Fibroblast of skin of right quadriceps (primary cell): ENCODE results near the gene SLC6A19.
A peak's percentile ranks its signal among the peaks of the same experiment; 100 is the strongest.
"Not testable (repeated sequence)": the region's sequence is repeated elsewhere in the genome, so short reads cannot be mapped to it uniquely, and the experiment has no call there.

Source experiments
- DNase-seq: peaks from one replicate; pipeline ENCODE4 v3.0.0-alpha.2; 2013

SLC6A19 gene

DNA sequence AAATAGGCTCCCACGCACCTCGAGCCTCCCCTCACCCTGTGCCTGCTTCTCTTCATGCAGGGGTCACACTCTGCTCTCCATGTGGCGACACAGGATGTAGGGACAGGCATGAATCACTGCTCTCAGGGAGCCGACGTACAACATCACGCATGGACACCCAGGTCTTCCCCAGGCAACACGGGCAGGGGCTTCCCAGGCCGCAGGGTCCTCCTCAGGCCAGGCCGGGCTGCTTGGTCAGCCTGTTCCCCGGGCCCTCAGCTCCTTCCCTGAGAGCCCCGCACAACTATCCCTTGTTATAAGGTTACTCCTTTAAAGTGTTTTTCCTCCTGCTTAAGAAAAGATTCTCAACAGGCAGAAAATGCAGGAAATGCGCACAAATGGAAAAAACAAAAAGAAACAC lies 24.8 kb downstream of the SLC6A19 start:
- no peak for DNase-seq

- DNase-seq = no peak
Measured at GRCh38 chr5:1226839-1227581, 25.6 kb downstream of the SLC6A19 start.

- DNase-seq = no peak
Measured at GRCh38 chr5:1227667-1228066, 26.3 kb downstream of the SLC6A19 start.

DNA sequence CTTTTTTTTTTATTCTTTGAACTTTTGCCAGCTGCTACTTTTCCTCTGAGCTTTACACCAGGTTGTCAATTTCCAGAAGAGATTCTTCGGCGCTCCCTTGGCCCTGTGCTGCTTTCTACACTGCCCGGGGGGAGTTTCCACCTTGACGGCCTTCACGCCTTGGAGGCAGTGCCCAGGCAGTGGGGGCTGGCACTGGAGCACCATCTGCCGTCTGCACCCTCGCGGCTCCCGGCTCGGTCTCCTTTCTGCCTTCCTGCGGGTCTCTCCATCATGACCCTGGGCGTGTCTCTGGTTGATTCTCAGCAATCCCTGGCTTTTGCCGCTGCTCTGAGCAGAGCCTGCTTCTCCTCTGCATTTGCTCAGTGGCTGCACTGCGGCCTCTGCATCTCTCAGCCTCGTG lies 26.7 kb downstream of the SLC6A19 start:
- no peak for DNase-seq

DNA sequence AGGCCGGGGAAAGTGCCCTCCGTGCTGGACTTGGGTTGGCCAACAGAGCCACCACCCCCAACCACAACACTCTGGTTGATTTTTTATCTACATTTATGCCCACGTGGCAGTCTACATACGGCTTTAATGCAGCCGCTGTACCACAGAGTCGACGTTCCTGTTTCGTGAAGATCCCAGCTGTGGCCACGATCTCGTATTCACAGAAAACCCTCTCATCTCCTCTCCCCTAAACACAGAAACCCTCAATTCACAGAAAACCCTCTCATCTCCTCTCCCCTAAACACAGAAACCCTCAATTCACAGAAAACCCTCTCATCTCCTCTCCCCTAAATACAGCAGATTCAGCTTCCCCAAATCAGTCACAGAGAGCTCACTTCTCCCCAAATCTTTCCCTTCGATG lies 27.6 kb downstream of the SLC6A19 start:
- not testable (repeated sequence) for DNase-seq

DNA sequence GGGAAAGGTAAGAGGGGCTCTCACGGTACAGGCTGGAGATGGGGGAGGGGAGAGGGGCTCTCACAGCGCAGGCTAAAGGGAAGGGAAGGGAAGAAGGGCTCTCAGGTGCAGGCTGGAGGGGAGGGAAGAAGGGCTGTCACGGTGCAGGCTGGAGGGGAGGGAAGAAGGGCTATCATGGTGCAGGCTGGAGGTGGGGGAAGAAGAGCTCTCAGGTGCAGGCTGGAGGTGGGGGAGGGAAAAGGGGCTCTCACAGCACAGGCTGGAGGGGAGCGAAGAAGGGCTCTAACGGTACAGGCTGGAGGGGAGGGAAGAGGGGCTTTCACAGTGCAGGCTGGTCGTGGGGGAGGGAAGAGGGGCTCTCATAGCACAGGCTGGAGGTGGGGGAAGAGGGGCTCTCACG lies 28.4 kb downstream of the SLC6A19 start:
- no peak for DNase-seq

GRCh38 chr5:1230551-1230950 lies 29.2 kb downstream of the SLC6A19 start:
- DNase-seq = no peak

- no peak for DNase-seq
Measured at GRCh38 chr5:1231354-1231905, 30.0 kb downstream of the SLC6A19 start.

GRCh38 chr5:1232780-1233179 lies 31.4 kb downstream of the SLC6A19 start:
- no peak for DNase-seq

- DNase-seq = no peak
Measured at GRCh38 chr5:1235379-1235778, 34.0 kb downstream of the SLC6A19 start.

GRCh38 chr5:1235838-1236237 lies 34.4 kb downstream of the SLC6A19 start:
- no peak for DNase-seq

DNA sequence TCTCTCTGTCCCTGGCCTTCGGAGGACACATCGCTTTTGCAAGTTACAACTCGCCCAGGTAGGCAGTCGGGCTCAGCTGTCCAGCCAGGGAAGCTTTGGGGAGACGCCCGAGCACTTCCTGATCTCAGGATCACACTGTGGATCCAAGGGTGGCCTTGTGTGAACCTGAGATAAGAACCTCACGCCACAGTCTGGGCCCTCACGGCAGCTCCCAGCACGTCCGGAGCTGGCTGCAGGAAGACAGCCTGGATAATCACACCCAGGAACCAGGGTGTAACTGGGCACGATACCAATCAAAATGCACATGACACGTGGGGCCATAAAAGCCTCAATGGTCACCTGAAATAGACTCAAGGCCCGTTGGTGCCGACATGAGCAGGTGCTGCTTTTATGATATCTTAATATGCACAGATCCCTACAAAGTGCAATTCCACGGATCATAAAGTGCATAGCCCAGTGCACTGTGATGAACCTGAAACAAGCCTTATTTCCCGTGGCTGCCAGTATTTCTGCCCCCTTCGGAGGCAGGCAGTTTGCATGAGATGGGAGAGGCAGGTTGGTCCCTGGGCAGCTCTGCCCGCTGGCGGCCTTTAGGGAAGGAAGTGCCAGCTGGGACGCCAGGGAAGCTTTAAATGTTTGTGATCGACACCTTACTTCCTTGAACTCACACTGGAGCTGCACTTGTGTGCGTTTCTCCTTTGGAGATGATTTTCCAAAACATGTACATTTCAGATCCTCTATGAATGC lies 38.3 kb downstream of the SLC6A19 start:
- no peak for DNase-seq

- DNase-seq = no peak
Measured at GRCh38 chr5:1240496-1241260, 39.3 kb downstream of the SLC6A19 start.

DNA sequence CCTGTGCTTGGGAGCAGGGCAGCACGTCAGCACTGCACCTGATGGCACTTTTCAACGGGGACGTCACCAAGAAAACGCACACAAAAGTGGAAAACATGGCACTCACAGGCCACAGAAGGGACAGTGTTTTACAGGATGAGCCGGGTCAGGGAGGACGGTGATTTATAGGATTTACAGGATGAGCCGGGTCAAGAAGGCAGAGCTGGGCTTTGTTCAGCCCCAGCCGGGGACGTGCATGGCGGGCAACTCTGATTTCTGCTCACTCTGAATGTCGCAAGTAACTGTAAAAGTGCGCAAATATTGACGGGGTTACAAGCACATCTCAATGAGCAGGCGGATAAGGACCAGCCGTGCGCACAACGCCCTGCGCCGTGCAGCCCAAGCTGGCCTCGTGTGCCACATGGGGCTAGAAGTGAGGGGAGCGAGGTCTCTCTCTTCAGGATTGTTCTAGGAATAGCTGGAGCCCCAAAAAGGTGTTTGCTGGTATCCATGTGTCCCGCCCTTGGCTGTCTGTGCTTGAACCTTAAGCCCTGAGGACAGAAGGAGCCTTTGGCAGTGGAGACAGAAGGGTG lies 40.2 kb downstream of the SLC6A19 start:
- DNase-seq = no peak

- no peak for DNase-seq
Measured at GRCh38 chr5:1242733-1243486, 41.5 kb downstream of the SLC6A19 start.

- no peak for DNase-seq
Measured at GRCh38 chr5:1243487-1244130, 42.2 kb downstream of the SLC6A19 start.

- DNase-seq = no peak
Measured at GRCh38 chr5:1244255-1244654, 42.9 kb downstream of the SLC6A19 start.

- no peak for DNase-seq
Measured at GRCh38 chr5:1244976-1245375, 43.6 kb downstream of the SLC6A19 start.

DNA sequence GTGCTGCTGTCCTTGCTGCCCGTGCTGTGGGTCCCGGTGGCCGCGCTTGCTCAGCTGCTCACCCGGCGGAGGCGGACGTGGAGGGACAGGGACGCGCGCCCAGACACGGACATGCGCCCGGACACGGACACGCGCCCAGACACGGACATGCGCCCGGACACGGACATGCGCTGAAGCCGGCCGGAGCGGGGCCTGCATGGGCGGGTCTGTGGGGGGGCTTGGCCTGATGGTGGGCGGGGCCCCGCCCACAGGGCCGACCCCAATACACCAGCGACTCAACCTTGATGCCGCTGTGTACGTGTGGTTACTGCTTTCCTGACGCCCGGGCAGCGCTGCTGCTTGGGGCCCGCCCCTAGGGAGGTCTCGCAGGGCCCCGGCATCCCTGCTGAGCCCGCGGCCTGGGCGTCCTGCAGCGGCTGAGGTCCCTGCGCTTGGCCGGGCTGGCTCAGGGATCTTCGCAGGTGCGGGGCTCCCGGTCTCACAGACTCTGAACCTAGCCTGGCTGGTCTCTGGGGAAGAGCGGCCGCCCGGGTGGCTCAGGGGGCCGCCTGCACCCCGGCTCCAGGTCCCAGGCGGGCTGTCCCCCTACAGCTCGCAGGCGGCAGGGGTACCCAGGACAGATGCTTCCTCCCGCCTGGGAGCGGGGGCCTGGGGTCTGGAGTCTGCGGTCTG lies 44.6 kb downstream of the SLC6A19 start:
- DNase-seq = no peak

- peak; percentile 14 for DNase-seq
Measured at GRCh38 chr5:1246711-1247431, 45.5 kb downstream of the SLC6A19 start.
